Measurements from ENCODE around the gene NWD2.

NWD2 gene

DNA sequence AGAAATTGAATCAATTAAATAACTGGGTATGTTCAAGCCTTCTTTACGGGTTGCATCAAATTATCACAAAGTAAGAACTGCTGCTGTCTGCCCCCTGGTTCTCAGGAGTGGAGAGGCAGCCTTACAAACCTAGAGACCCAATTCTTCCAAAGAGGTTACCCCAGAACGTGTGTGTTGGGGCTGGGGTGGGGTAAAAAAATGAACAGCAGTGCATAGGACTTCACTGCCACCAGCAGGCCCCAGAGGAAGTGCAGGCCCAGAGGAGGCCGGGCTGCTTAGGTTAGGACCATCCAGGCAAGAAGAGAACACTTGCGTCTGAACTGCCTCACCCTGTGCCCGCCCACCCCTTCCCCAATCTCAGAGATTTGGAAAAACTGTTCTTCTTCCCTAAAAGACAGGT is 1.5 kb upstream of the NWD2 start:
- Histone ChIP-seq H3K79me2 (ENCODE audit: insufficient read depth, low read length) (no peaks in the 10 kb centered on the region), H3K4me2 (ENCODE audit: low read depth, low read length, poor library complexity, severe bottlenecking) (no peak overlapping the region), H4K20me1 (ENCODE audit: insufficient read depth, low read length, poor library complexity, severe bottlenecking) (no peaks in the 10 kb centered on the region), H3K9ac (ENCODE audit: low read depth, low read length, poor library complexity, severe bottlenecking) (no peak overlapping the region), H3K36me3 (ENCODE audit: insufficient read depth, low read length) (no peaks in the 10 kb centered on the region), H3K27me3 (ENCODE audit: insufficient read depth, low read length, poor library complexity, severe bottlenecking) (no peaks in the 10 kb centered on the region), H3K9me3 (ENCODE audit: insufficient read depth, low read depth, low read length) (no peaks in the 10 kb centered on the region), H3K4me3 (ENCODE audit: low read length, poor library complexity, severe bottlenecking) (no peak overlapping the region), H3K9me2 (replicated peaks; ENCODE audit: low read depth, low read length) (no peaks in the 10 kb centered on the region), H3K4me1 (ENCODE audit: insufficient read depth, low read length, poor library complexity, severe bottlenecking) (no peaks in the 10 kb centered on the region), H2AFZ (ENCODE audit: low read length) (no peak overlapping the region), H3F3A (ENCODE audit: low read depth) (no peaks in the 10 kb centered on the region)
- TF ChIP-seq, protein P1, sequence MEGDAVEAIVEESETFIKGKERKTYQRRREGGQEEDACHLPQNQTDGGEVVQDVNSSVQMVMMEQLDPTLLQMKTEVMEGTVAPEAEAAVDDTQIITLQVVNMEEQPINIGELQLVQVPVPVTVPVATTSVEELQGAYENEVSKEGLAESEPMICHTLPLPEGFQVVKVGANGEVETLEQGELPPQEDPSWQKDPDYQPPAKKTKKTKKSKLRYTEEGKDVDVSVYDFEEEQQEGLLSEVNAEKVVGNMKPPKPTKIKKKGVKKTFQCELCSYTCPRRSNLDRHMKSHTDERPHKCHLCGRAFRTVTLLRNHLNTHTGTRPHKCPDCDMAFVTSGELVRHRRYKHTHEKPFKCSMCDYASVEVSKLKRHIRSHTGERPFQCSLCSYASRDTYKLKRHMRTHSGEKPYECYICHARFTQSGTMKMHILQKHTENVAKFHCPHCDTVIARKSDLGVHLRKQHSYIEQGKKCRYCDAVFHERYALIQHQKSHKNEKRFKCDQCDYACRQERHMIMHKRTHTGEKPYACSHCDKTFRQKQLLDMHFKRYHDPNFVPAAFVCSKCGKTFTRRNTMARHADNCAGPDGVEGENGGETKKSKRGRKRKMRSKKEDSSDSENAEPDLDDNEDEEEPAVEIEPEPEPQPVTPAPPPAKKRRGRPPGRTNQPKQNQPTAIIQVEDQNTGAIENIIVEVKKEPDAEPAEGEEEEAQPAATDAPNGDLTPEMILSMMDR (conservative IDR thresholded peaks at IDR 0.05; ENCODE audit: low read length) = no peak
- no peak for TF ChIP-seq EZH2phosphoT487 (IDR thresholded peaks at IDR 0.05; ENCODE audit: borderline replicate concordance)

DNA sequence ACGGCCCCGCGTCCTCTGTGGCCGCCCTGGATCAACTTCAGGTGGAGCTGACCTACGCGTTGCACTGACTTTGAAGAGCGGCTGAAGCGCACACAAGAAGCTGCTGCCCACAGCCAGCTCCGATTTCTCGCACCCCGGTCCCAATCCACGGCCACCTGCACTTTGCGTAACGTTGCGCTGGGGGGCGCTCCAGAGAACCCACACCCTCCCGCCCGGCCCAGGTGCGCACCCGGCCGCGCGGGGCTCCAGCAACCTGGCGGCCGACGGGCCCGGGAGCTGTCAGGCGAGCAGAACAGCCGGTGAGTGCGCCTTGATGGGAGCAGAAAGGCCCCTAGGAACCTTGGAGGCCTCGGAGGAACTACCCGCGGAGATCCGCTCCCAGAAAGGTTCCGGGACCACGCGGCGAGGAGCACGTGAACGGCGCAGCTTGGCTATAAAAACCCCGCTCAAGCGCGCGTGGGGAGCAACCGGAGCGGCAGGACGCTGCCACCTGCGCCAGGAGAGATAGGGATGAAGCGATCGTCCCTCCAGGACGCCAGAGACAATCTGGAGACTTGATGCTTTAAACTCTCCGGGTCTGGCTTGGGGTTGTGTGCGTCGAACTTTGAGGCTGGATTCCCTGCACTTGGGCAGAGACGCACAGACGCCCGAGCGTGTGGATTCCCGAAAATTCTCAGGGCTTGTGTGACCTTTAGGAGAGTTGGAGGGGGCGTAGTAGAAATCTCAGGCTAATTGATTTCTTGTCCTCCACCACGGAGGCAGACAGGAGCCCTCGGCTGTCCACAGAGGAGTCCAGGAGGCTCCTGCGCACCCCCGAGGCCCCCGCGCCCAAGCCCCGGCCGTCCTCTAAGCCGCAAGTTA is 591 bp upstream of the NWD2 start:
- no peak overlapping the region for H3K9ac ChIP-seq (ENCODE audit: low read depth, low read length, poor library complexity, severe bottlenecking)

DNA sequence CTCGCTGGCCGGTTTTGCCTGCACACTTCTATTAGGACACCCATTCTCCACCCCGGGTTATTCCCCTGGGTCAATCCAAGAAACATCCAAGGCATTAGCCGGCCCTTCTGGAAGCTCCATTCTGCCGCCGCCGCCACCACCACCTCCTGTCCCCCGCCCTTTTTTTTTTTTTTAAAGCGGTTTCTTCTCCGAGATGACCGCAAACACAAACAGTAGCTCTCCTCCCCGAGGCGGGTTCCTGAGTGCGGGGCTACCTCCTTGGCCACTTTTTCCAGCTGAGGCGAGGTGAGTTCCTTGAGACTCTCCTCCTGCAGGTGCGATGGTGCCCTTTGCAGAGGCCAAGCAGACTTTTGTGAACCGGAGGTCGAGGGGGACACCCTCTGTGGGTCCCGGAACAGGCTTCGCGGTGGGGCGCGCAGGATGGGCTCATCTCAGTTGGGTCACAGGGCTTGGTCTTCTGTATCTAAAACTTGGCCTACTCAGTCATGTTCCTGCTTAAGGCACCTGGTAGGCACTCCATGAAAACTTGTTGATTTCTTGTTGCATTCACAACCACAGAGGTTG is 930 bp downstream of the NWD2 start:
- Histone ChIP-seq H3K4me3 (ENCODE audit: low read length, poor library complexity, severe bottlenecking) (no peak overlapping the region), H3K9me3 (ENCODE audit: insufficient read depth, low read depth, low read length) (no peaks in the 10 kb centered on the region), H3K27me3 (ENCODE audit: insufficient read depth, low read length, poor library complexity, severe bottlenecking) (no peaks in the 10 kb centered on the region), H4K20me1 (ENCODE audit: insufficient read depth, low read length, poor library complexity, severe bottlenecking) (no peaks in the 10 kb centered on the region), H3K79me2 (ENCODE audit: insufficient read depth, low read length) (no peaks in the 10 kb centered on the region), H3K9me2 (replicated peaks; ENCODE audit: low read depth, low read length) (no peaks in the 10 kb centered on the region), H2AFZ (ENCODE audit: low read length) (no peak overlapping the region), H3F3A (ENCODE audit: low read depth) (no peaks in the 10 kb centered on the region), H3K36me3 (ENCODE audit: insufficient read depth, low read length) (no peaks in the 10 kb centered on the region), H3K9ac (ENCODE audit: low read depth, low read length, poor library complexity, severe bottlenecking) (no peak overlapping the region), H3K4me2 (ENCODE audit: low read depth, low read length, poor library complexity, severe bottlenecking) (no peak overlapping the region), H3K4me1 (ENCODE audit: insufficient read depth, low read length, poor library complexity, severe bottlenecking) (no peaks in the 10 kb centered on the region)
- TF ChIP-seq, protein P1 (conservative IDR thresholded peaks at IDR 0.05; ENCODE audit: low read length) = no peak
- TF ChIP-seq EZH2phosphoT487 (IDR thresholded peaks at IDR 0.05; ENCODE audit: borderline replicate concordance) = no peak

More for the DNA sequence above, 591 bp upstream of the NWD2 start:
- no peak overlapping the region for H3K4me2 ChIP-seq (ENCODE audit: low read depth, low read length, poor library complexity, severe bottlenecking)
- H3K79me2 ChIP-seq (ENCODE audit: insufficient read depth, low read length) = no peaks in the 10 kb centered on the region
- no peaks in the 10 kb centered on the region for H3K9me3 ChIP-seq (ENCODE audit: insufficient read depth, low read depth, low read length)
- H3K36me3 ChIP-seq (ENCODE audit: insufficient read depth, low read length) = no peaks in the 10 kb centered on the region
- H3K27me3 ChIP-seq (ENCODE audit: insufficient read depth, low read length, poor library complexity, severe bottlenecking) = no peaks in the 10 kb centered on the region
- H2AFZ ChIP-seq (ENCODE audit: low read length) = no peak overlapping the region
- TF ChIP-seq, protein P1 (conservative IDR thresholded peaks at IDR 0.05; ENCODE audit: low read length) = no peak
- TF ChIP-seq EZH2phosphoT487 (IDR thresholded peaks at IDR 0.05; ENCODE audit: borderline replicate concordance) = no peak
- H4K20me1 ChIP-seq (ENCODE audit: insufficient read depth, low read length, poor library complexity, severe bottlenecking) = no peaks in the 10 kb centered on the region
- no peaks in the 10 kb centered on the region for H3K9me2 ChIP-seq (replicated peaks; ENCODE audit: low read depth, low read length)
- no peak overlapping the region for H3K4me3 ChIP-seq (ENCODE audit: low read length, poor library complexity, severe bottlenecking)
- no peaks in the 10 kb centered on the region for H3F3A ChIP-seq (ENCODE audit: low read depth)
- no peaks in the 10 kb centered on the region for H3K4me1 ChIP-seq (ENCODE audit: insufficient read depth, low read length, poor library complexity, severe bottlenecking)
